Right lobe of liver (tissue), 6 donors: ENCODE results near the gene MYO10. TPM values are rescaled to one million over a fixed set of nuclear protein-coding genes. Genes with fewer than 3 reads are reported as not detected.

Experiments
- ATAC-seq, 4 donors: fragments of 200-7000 bp; cut with Tn5 transposase; one replicate each; pipeline ENCODE4 v1.9.1; 2020; ENCODE audit warnings: mild to moderate bottlenecking in 4 of 4, moderate library complexity in 4 of 4
- DNase-seq, 3 donors: peaks; one replicate each; pipeline ENCODE4 v3.0.0-alpha.2; 2020
- H3K27ac ChIP-seq, 3 donors: fragments of 200-600 bp; one replicate each; pipeline ENCODE4 v1.8.0; 2022
- H3K27me3 ChIP-seq, 2 donors: fragments of 200-600 bp; one replicate each; pipeline ENCODE4 v1.8.0; 2022
- H3K36me3 ChIP-seq, 4 donors: fragments of 200-600 bp; sonication (generic) in 1 of 4; one replicate each; pipeline versions ENCODE4 v1.5.1 to v1.8.0; 2017 to 2022; ENCODE audit warnings: control low read depth in 1 of 4
- H3K4me1 ChIP-seq, 4 donors: fragments of 200-600 bp; sonication (generic) in 1 of 4; one replicate each; pipeline versions ENCODE4 v1.5.1 to v1.8.0; 2017 to 2022; ENCODE audit warnings: control low read depth in 1 of 4
- H3K4me3 ChIP-seq, 3 donors: fragments of 200-600 bp; one replicate each; pipeline ENCODE4 v1.8.0; 2022
- H3K9me3 ChIP-seq, 4 donors: fragments of 200-600 bp; sonication (generic) in 1 of 4; one replicate each; pipeline versions ENCODE4 v1.5.1 to v1.8.0; 2017 to 2022; ENCODE audit warnings: control low read depth in 1 of 4
- CTCF ChIP-seq, 4 donors: fragments of 200-600 bp in 3 of 4; fragments of 450-650 bp in 1 of 4; IDR thresholded peaks; one replicate each; pipeline versions ENCODE4 v1.5.1 to v1.8.0; 2016 to 2022; ENCODE audit warnings: antibody characterized with exemption in 4 of 4, mild to moderate bottlenecking in 2 of 4
- POLR2A ChIP-seq: fragments of 450-650 bp; IDR thresholded peaks from one replicate; pipeline ENCODE4 v1.6.1; 2017; ENCODE audit warnings: antibody characterized with exemption, mild to moderate bottlenecking
- WGBS: methylation state at CpG from one replicate; pipeline ENCODE4 v1.1.6; 2018; ENCODE audit warnings: low coverage, low lambda C conversion rate; ENCODE audit not compliant: insufficient coverage; ENCODE audit errors: missing lambda C conversion rate; 5-methylcytosine and 5-hydroxymethylcytosine counted together
- intact Hi-C, 2 donors: fragments of 100-400 bp; cut with DNase I; formaldehyde crosslinking; loops; one replicate each; pipeline versions ENCODE4 v1.11.2 to v1.14.1; 2022
- total RNA-seq, 6 experiments: library from RNA; depleted of rRNA in 2 of 6; stranded (reverse); fragments of >200 nt in 2 of 6; fragmentation: NEBNext Ultra II Directional in 3 of 6; extraction: Animal tissue kit (Norgen Biotek cat#: 25700) in 3 of 6; gene quantifications; one replicate each; pipeline versions ENCODE4 v1.1.0 to v1.2.4, GENCODE V29; 2016 to 2023
- donor health status: DM: no; HTN: yes; CAD: no.
- donor health status: DM: no; HTN: no; CAD: no.
- donor health status: DM: no; HTN: no; CAD: no.
- donor health status: DM: no; HTN: yes; CAD: no.
- donor health status: DM: no; HTN: yes; CAD: no.

Gene MYO10
- total RNA-seq, 6 experiments from 2014 or later: 3.9 to 13.1 (median 6.9) TPM

GRCh38 chr5:16797951-16798350, 138.1 kb downstream of the MYO10 start:
- Histone ChIP-seq H3K36me3 (no peaks in the 10 kb centered on the region), H3K27me3 (no peaks in the 10 kb centered on the region), H3K27ac (no peak overlapping the region), H3K4me1 (no peaks in the 10 kb centered on the region), H3K4me3 (no peak overlapping the region), H3K9me3 (no peaks in the 10 kb centered on the region)
- intact Hi-C loops: loop anchor here (10.0 kb wide), 2 partner anchors 387 to 397 kb away; no protein-coding TSS in a partner anchor
- DNase-seq (no peak), ATAC-seq (no peak)
- WGBS: 59% methylated on average over 2 of the region's 2 CpGs
- no peak for TF ChIP-seq POLR2A
- TF ChIP-seq CTCF (IDR thresholded peaks at IDR 0.05): no peak

GRCh38 chr5:16794269-16794913, 141.7 kb downstream of the MYO10 start:
- Histone ChIP-seq H3K9me3 (no peaks in the 10 kb centered on the region), H3K4me1 (no peaks in the 10 kb centered on the region), H3K36me3 (no peaks in the 10 kb centered on the region), H3K27ac (no peak overlapping the region), H3K27me3 (no peaks in the 10 kb centered on the region), H3K4me3 (no peak overlapping the region)
- ATAC-seq (peak in 1 of 4 donors; percentile 11), DNase-seq (no peak)
- no peak for TF ChIP-seq POLR2A
- no peak for TF ChIP-seq CTCF (IDR thresholded peaks at IDR 0.05)
- intact Hi-C loops: loop anchor here (10.0 kb wide), 2 partner anchors 390 to 400 kb away; no protein-coding TSS in a partner anchor
- 84% methylated on average over 13 of the region's 23 CpGs for WGBS

GRCh38 chr5:16792598-16793275, 143.4 kb downstream of the MYO10 start:
- ATAC-seq: no peak
- no peak overlapping the region for H3K4me3 ChIP-seq
- no peak overlapping the region for H3K27ac ChIP-seq
- no peak for TF ChIP-seq CTCF (IDR thresholded peaks at IDR 0.05)
- no peak for TF ChIP-seq POLR2A
- no peaks in the 10 kb centered on the region for H3K36me3 ChIP-seq
- H3K27me3 ChIP-seq: no peaks in the 10 kb centered on the region
- no peaks in the 10 kb centered on the region for H3K9me3 ChIP-seq
- 48% methylated on average over 9 of the region's 13 CpGs for WGBS
- H3K4me1 ChIP-seq: no peaks in the 10 kb centered on the region
- DNase-seq: no peak
- intact Hi-C loops: loop anchor here (10.0 kb wide), 2 partner anchors 392 to 402 kb away; no protein-coding TSS in a partner anchor

GRCh38 chr5:16791904-16792597, 144.0 kb downstream of the MYO10 start:
- no peak for ATAC-seq

More at GRCh38 chr5:16791904-16792597, 144.0 kb downstream of the MYO10 start:
- Histone ChIP-seq H3K9me3 (no peaks in the 10 kb centered on the region), H3K4me1 (no peaks in the 10 kb centered on the region), H3K27ac (no peak overlapping the region), H3K36me3 (no peaks in the 10 kb centered on the region), H3K4me3 (no peak overlapping the region), H3K27me3 (no peaks in the 10 kb centered on the region)
- TF ChIP-seq POLR2A (no peak), CTCF (IDR thresholded peaks at IDR 0.05) (no peak)
- DNase-seq: no peak
- intact Hi-C loops: loop anchor here (10.0 kb wide), 2 partner anchors 393 to 403 kb away; no protein-coding TSS in a partner anchor
- 37% methylated on average over 8 of the region's 10 CpGs for WGBS
